ENCODE measurements around the gene USP6NL.

The USP6NL gene

DNA sequence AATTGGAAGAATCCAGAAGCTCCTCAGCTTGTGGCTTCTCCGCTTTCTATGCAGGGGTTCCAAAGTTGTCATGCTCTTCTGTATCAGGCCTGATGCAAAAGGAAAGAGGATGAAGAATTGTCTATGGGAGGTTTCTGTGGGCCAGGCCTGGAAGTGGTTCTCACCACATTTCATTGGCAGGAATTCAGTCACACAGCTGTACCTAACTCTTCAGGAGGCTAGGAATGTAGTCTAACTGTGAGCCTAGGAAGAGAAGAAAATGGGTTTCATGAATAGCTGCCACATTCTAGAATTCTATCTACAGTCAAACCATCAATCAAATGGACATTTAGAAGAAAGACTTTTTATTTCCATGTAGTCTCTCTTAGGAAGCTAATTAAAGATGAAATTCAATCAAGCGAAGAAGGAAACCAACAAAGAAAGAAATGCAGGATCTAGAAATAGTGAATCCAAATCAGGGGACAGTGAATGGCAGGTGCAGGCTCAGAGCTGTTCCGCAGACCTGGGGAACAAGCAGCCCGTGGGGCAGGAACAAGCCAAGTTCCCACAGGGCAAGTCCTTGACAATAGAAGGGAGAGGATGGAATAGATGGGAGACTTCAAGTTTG is 25.4 kb upstream of the USP6NL start:
- Histone ChIP-seq H3K9me3 (ENCODE audit: insufficient read depth, low read length, severe bottlenecking) (no peaks in the 10 kb centered on the region), H3K27me3 (ENCODE audit: insufficient read depth, low read length, poor library complexity) (no peaks in the 10 kb centered on the region), H3K36me3 (ENCODE audit: insufficient read depth, low read length) (no peaks in the 10 kb centered on the region), H3K4me3 (ENCODE audit: low read depth in 1 of 2, low read length in 2 of 2) (no peak overlapping the region), H3K79me2 (ENCODE audit: insufficient read depth, low read length) (no peaks in the 10 kb centered on the region), H3K4me2 (ENCODE audit: insufficient read depth, low read length) (no peak overlapping the region), H3K4me1 (ENCODE audit: insufficient read depth, low read length) (peaks cover 12% of the 10 kb centered on the region), H4K20me1 (ENCODE audit: insufficient read depth, low read length) (no peaks in the 10 kb centered on the region), H3K9ac (ENCODE audit: low read depth, low read length) (no peak overlapping the region), H2AFZ (ENCODE audit: low read depth, low read length) (no peak overlapping the region; the same call in 1 of the 2 replicates), H3K27ac (ENCODE audit: low read length) (no peak overlapping the region)
- TF ChIP-seq EZH2 (IDR thresholded peaks at IDR 0.05; ENCODE audit: borderline replicate concordance, low read depth, low read length, severe bottlenecking) = no peak
- TF ChIP-seq, protein P1, sequence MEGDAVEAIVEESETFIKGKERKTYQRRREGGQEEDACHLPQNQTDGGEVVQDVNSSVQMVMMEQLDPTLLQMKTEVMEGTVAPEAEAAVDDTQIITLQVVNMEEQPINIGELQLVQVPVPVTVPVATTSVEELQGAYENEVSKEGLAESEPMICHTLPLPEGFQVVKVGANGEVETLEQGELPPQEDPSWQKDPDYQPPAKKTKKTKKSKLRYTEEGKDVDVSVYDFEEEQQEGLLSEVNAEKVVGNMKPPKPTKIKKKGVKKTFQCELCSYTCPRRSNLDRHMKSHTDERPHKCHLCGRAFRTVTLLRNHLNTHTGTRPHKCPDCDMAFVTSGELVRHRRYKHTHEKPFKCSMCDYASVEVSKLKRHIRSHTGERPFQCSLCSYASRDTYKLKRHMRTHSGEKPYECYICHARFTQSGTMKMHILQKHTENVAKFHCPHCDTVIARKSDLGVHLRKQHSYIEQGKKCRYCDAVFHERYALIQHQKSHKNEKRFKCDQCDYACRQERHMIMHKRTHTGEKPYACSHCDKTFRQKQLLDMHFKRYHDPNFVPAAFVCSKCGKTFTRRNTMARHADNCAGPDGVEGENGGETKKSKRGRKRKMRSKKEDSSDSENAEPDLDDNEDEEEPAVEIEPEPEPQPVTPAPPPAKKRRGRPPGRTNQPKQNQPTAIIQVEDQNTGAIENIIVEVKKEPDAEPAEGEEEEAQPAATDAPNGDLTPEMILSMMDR (IDR thresholded peaks at IDR 0.05; ENCODE audit: borderline replicate concordance, extremely low read depth, low read length, poor library complexity, severe bottlenecking) = no peak
- ATAC-seq (ENCODE audit: insufficient read depth, low read depth) (no peak), DNase-seq (no peak)

DNA sequence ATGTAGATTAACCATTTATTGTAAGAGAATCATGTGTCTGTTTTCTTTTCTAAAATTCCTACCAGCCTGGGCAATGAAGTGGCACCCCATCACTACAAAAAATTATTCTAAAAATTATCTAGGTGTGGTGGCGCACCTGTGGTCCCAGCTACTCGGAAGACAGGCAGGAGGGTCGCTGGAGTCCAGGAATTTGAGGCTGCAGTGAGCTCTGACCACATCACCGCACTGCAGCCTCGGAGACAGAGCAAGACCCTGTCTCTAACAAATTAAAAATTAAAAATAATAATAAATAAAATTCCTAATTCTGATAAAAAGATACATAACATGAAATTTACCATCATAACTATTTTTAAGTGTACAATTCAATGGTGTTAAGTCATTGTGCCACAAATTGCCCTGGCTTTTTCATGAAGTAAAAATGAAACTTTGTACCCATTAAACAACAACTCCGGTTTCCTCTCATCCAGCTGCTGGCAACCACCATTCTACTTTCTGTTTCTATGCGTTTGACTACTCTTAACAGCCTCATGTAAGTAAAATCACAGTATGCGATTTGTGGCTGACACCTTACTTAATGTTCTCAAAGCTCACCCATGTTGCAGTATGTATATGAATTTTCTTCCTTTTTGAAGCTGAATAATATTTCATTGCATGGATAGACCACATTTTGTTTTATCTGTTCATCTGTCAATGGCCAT is 20.6 kb upstream of the USP6NL start:
- ATAC-seq (ENCODE audit: insufficient read depth, low read depth) (peak; percentile 99), DNase-seq (peak; percentile 45)
- Histone ChIP-seq H3K36me3 (ENCODE audit: insufficient read depth, low read length) (no peaks in the 10 kb centered on the region), H3K27me3 (ENCODE audit: insufficient read depth, low read length, poor library complexity) (no peaks in the 10 kb centered on the region), H3K79me2 (ENCODE audit: insufficient read depth, low read length) (no peaks in the 10 kb centered on the region), H3K27ac (ENCODE audit: low read length) (no peak overlapping the region), H3K4me1 (ENCODE audit: insufficient read depth, low read length) (peaks cover 13% of the 10 kb centered on the region), H3K9me3 (ENCODE audit: insufficient read depth, low read length, severe bottlenecking) (no peaks in the 10 kb centered on the region), H2AFZ (ENCODE audit: low read depth, low read length) (peak overlapping the region; percentile 8; the same call in 1 of the 2 replicates), H4K20me1 (ENCODE audit: insufficient read depth, low read length) (no peaks in the 10 kb centered on the region), H3K9ac (ENCODE audit: low read depth, low read length) (no peak overlapping the region), H3K4me3 (ENCODE audit: low read depth in 1 of 2, low read length in 2 of 2) (peak overlapping the region in 1 of 2 experiments; percentile 29; a peak in 1 of 4 replicates), H3K4me2 (ENCODE audit: insufficient read depth, low read length) (peak overlapping the region; percentile 62; the same call in 1 of the 2 replicates)
- TF ChIP-seq, protein P1 (IDR thresholded peaks at IDR 0.05; ENCODE audit: borderline replicate concordance, extremely low read depth, low read length, poor library complexity, severe bottlenecking) = no peak
- no peak for TF ChIP-seq EZH2 (IDR thresholded peaks at IDR 0.05; ENCODE audit: borderline replicate concordance, low read depth, low read length, severe bottlenecking)

DNA sequence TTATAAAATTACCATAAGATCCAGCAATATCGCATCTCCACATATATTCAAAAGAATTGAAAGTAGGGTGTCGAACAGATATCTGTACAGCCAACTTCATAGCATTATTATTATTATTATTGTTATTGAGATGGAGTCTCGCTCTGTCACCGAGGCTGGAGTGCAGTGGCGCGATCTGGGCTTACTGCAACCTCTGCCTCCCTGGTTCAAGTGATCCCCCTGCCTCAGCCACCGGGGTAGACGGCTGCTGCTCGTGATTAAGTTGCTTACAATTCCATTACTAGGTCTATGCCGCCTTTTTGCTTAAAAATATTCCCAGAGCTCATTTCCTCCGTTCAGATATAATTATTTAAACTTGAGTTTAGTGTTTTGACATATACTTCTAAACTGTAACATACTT is 19.8 kb upstream of the USP6NL start:
- no peaks in the 10 kb centered on the region for H3K9me3 ChIP-seq (ENCODE audit: insufficient read depth, low read length, severe bottlenecking)
- no peak overlapping the region for H3K9ac ChIP-seq (ENCODE audit: low read depth, low read length)
- H3K27ac ChIP-seq (ENCODE audit: low read length) = no peak overlapping the region
- no peak overlapping the region for H2AFZ ChIP-seq (ENCODE audit: low read depth, low read length)
- H3K4me1 ChIP-seq (ENCODE audit: insufficient read depth, low read length) = peaks cover 13% of the 10 kb centered on the region
- no peak for TF ChIP-seq EZH2 (IDR thresholded peaks at IDR 0.05; ENCODE audit: borderline replicate concordance, low read depth, low read length, severe bottlenecking)
- TF ChIP-seq, protein P1 (IDR thresholded peaks at IDR 0.05; ENCODE audit: borderline replicate concordance, extremely low read depth, low read length, poor library complexity, severe bottlenecking) = no peak
- no peaks in the 10 kb centered on the region for H3K36me3 ChIP-seq (ENCODE audit: insufficient read depth, low read length)
- H4K20me1 ChIP-seq (ENCODE audit: insufficient read depth, low read length) = no peaks in the 10 kb centered on the region
- no peak for DNase-seq
- no peaks in the 10 kb centered on the region for H3K79me2 ChIP-seq (ENCODE audit: insufficient read depth, low read length)
- H3K4me3 ChIP-seq (ENCODE audit: low read depth in 1 of 2, low read length in 2 of 2) = no peak overlapping the region
- H3K27me3 ChIP-seq (ENCODE audit: insufficient read depth, low read length, poor library complexity) = no peaks in the 10 kb centered on the region
- ATAC-seq (ENCODE audit: insufficient read depth, low read depth) = no peak
- H3K4me2 ChIP-seq (ENCODE audit: insufficient read depth, low read length) = no peak overlapping the region

Data from DND-41 (cell line).